Smooth muscle cell (in vitro differentiated cells): ENCODE measurements around the gene MFNG. TPM values are rescaled to one million over a fixed set of nuclear protein-coding genes. Genes with fewer than 3 reads are reported as not detected.

Experiments used
- DNase-seq: peaks from one replicate; lab custom pipeline; 2025; ENCODE audit not compliant: unreplicated experiment; lab: John Stamatoyannopoulos, UW
- H2AFZ ChIP-seq: fragments of 200-600 bp; sonication (generic); 2 replicates; pipeline ENCODE4 v1.6.0; 2016; ENCODE audit warnings: antibody characterized with exemption, low read depth, mild to moderate bottlenecking
- H3F3A ChIP-seq: fragments of 200-600 bp; sonication (generic); 2 replicates; pipeline ENCODE4 v1.6.0; 2017; ENCODE audit warnings: antibody characterized with exemption, low read depth
- H3K27ac ChIP-seq: fragments of 200-600 bp; sonication (generic); 2 replicates; pipeline ENCODE4 v1.5.1; 2016; ENCODE audit warnings: low read depth, mild to moderate bottlenecking
- H3K27me3 ChIP-seq: fragments of 200-600 bp; sonication (generic); 2 replicates; pipeline ENCODE4 v1.6.1; 2016; ENCODE audit warnings: low read depth, mild to moderate bottlenecking
- H3K36me3 ChIP-seq: fragments of 200-600 bp; sonication (generic); 2 replicates; pipeline ENCODE4 v1.5.1; 2016; ENCODE audit warnings: low read depth
- H3K4me1 ChIP-seq: fragments of 200-600 bp; sonication (generic); 2 replicates; pipeline ENCODE4 v1.5.1; 2016; ENCODE audit warnings: low read depth
- H3K4me2 ChIP-seq: fragments of 200-600 bp; sonication (generic); 2 replicates; pipeline ENCODE4 v1.6.0; 2016; ENCODE audit warnings: mild to moderate bottlenecking
- H3K4me3 ChIP-seq: fragments of 200-600 bp; sonication (generic); 2 replicates; pipeline ENCODE4 v1.5.1; 2016; ENCODE audit warnings: mild to moderate bottlenecking
- H3K79me2 ChIP-seq: fragments of 200-600 bp; sonication (generic); 2 replicates; pipeline ENCODE4 v1.6.0; 2016; ENCODE audit warnings: low read depth, mild to moderate bottlenecking
- H3K9ac ChIP-seq: fragments of 200-600 bp; sonication (generic); 2 replicates; pipeline ENCODE4 v1.6.0; 2016; ENCODE audit warnings: low read depth
- H3K9me3 ChIP-seq: fragments of 200-600 bp; sonication (generic); replicated peaks from 2 replicates; pipeline ENCODE4 v1.5.1; 2016; ENCODE audit warnings: low read depth
- H4K20me1 ChIP-seq: fragments of 200-600 bp; sonication (generic); 2 replicates; pipeline ENCODE4 v1.6.0; 2016; ENCODE audit warnings: low read depth
- WGBS: methylation state at CpG from one replicate; pipeline ENCODE4 v1.1.7; 2016; ENCODE audit warnings: low lambda C conversion rate; 5-methylcytosine and 5-hydroxymethylcytosine counted together
- polyA plus RNA-seq: library from polyadenylated mRNA; unstranded; fragments of >200 nt; fragmentation: Nextera tagmentation; extraction: Ambion mirVana; gene quantifications from 2 replicates; pipeline ENCODE4 v1.2.1, GENCODE V29; 2016
- total RNA-seq: library from RNA; depleted of rRNA; stranded (reverse); fragments of >200 nt; gene quantifications from 2 replicates; pipeline ENCODE4 v1.2.3, GENCODE V29; 2014
- TF ChIP-seq, protein P1 (sequence below): fragments of 200-600 bp; sonication (generic); IDR thresholded peaks from 2 replicates; pipeline ENCODE4 v1.5.1; 2017; ENCODE audit warnings: borderline replicate concordance, mild to moderate bottlenecking, antibody characterized with exemption; ENCODE audit not compliant: insufficient read depth, poor library complexity, severe bottlenecking

MFNG gene
- total and polyA plus RNA-seq, 2 experiments from 2014 or later = 0.40 TPM; not detected in 1

DNA sequence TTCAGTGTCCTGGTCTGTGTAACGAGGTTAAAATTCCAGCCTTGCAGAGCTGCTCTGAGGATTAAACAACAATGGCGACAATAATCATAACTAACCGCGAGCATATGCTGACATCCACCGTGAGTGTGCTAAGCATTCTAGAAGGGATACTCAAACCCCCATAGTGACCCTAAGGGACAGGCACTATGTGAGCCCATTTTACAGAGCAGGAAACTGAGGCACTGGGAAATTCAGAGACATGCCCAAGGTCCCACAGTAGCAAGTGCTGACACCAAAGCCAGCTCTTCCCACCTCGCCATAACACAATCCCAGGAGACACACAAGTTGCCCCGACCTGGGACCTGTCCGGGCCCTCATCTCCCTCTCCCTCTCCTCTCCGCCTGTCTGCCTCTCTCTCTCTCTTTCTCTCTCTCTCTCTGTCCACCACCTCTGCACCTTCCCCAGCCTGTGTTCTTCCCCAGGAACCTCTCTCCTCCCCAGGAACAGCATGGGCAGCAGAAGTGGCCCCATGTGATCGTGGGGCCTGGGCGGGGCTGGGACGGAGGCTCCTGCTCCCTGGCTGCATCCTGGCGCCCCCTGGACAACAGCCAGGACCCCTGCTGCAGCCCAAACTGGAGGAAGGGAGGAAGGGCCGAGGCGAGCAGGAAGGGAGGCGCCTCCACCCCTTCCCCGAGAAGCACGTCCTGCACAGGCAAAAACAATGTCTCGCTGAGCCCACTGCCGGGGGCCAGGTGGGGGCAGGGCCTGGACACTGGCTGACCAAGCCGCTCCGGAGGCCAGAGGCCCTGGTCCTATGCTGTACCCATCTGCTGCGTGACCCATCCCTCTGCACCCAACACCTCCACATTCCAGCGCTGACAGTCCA, 14.8 kb upstream of the MFNG start:
- Histone ChIP-seq H3K27me3 (no peaks in the 10 kb centered on the region), H3K36me3 (no peaks in the 10 kb centered on the region), H3K79me2 (no peaks in the 10 kb centered on the region), H3F3A (no peaks in the 10 kb centered on the region), H3K9ac (no peak overlapping the region), H3K4me2 (no peak overlapping the region), H4K20me1 (no peaks in the 10 kb centered on the region), H3K4me1 (no peaks in the 10 kb centered on the region), H3K4me3 (no peak overlapping the region), H2AFZ (no peak overlapping the region), H3K27ac (no peak overlapping the region), H3K9me3 (no peaks in the 10 kb centered on the region)
- no peak for DNase-seq
- TF ChIP-seq, protein P1, sequence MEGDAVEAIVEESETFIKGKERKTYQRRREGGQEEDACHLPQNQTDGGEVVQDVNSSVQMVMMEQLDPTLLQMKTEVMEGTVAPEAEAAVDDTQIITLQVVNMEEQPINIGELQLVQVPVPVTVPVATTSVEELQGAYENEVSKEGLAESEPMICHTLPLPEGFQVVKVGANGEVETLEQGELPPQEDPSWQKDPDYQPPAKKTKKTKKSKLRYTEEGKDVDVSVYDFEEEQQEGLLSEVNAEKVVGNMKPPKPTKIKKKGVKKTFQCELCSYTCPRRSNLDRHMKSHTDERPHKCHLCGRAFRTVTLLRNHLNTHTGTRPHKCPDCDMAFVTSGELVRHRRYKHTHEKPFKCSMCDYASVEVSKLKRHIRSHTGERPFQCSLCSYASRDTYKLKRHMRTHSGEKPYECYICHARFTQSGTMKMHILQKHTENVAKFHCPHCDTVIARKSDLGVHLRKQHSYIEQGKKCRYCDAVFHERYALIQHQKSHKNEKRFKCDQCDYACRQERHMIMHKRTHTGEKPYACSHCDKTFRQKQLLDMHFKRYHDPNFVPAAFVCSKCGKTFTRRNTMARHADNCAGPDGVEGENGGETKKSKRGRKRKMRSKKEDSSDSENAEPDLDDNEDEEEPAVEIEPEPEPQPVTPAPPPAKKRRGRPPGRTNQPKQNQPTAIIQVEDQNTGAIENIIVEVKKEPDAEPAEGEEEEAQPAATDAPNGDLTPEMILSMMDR = no peak
- 81% methylated on average over 19 of the region's 24 CpGs for WGBS

- TF ChIP-seq, protein P1 = no peak
- WGBS = 93% methylated on average over 13 of the region's 13 CpGs
- H3K4me2 ChIP-seq = no peak overlapping the region
- H3K4me1 ChIP-seq = no peaks in the 10 kb centered on the region
- H3K4me3 ChIP-seq = no peak overlapping the region
- H3K79me2 ChIP-seq = no peaks in the 10 kb centered on the region
- H3K27ac ChIP-seq = no peak overlapping the region
- DNase-seq = no peak
- no peaks in the 10 kb centered on the region for H3K36me3 ChIP-seq
- no peaks in the 10 kb centered on the region for H3F3A ChIP-seq
- no peak overlapping the region for H2AFZ ChIP-seq
- no peaks in the 10 kb centered on the region for H3K9me3 ChIP-seq
- H3K9ac ChIP-seq = no peak overlapping the region
- no peaks in the 10 kb centered on the region for H3K27me3 ChIP-seq
- H4K20me1 ChIP-seq = no peaks in the 10 kb centered on the region
These were observed 13.8 kb upstream of the MFNG start for GRCh38 chr22:37499789-37500540.

DNA sequence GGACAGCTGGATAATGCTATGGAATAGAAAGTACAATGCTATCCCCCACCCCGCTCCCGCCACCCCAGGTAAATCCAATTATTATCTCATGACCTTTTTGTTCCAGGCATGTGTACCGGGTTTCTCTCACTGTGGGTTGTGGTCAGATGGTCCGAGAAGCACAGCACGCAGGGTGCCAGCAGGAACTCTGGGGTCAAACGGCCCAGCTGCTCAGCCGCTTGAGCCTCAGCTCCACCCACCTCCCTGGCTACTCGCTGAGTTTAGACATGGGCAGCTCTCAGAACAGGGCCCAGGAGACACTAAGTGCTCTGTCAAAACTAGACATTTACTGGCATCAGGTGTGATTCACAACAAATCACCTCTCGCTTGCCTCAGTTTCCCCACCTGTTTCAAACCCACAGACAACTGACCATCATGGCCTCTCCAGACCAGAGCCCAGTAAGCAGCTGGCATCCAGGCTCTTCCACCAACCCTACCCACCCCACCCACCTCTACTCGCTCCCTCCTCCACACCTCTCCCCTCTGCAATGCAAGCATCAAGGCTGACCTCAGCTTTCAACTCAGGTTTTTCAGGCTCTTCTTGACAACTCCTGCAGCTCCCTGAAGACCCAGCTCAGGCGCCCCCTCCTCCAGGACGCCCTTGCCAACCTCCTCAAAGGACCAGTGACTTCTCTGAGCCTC, 13.0 kb upstream of the MFNG start:
- Histone ChIP-seq H3K27me3 (no peaks in the 10 kb centered on the region), H4K20me1 (no peaks in the 10 kb centered on the region), H2AFZ (no peak overlapping the region), H3K27ac (no peak overlapping the region), H3K9me3 (no peaks in the 10 kb centered on the region), H3K4me2 (no peak overlapping the region), H3F3A (no peaks in the 10 kb centered on the region), H3K4me3 (no peak overlapping the region), H3K4me1 (no peaks in the 10 kb centered on the region), H3K36me3 (no peaks in the 10 kb centered on the region), H3K9ac (no peak overlapping the region), H3K79me2 (no peaks in the 10 kb centered on the region)
- TF ChIP-seq, protein P1 = no peak
- no peak for DNase-seq
- WGBS = 94% methylated on average over 12 of the region's 12 CpGs
